ENCODE results near the gene ENGASE.

The ENGASE gene

GRCh38 chr17:79123988-79124387, 49.4 kb downstream of the ENGASE start:
- DNase-seq = no peak
- intact Hi-C loops (cut with DNase I) = no loop called here

- no peak for DNase-seq
- intact Hi-C loops (cut with DNase I) = no loop called here
These were observed 50.0 kb downstream of the ENGASE start for GRCh38 chr17:79124513-79125209.

- intact Hi-C loops (cut with DNase I) = no loop called here
- DNase-seq = peak in 11 of 42 donors; percentile 6 to 46 (median 22)
These were observed 50.9 kb downstream of the ENGASE start for GRCh38 chr17:79125503-79125902.

GRCh38 chr17:79126139-79126538, 51.5 kb downstream of the ENGASE start:
- peak in 1 of 42 donors; percentile 47 for DNase-seq
- intact Hi-C loops (cut with DNase I) = no loop called here

GRCh38 chr17:79127534-79128135, 53.0 kb downstream of the ENGASE start:
- intact Hi-C loops (cut with DNase I) = no loop called here
- DNase-seq = no peak

- DNase-seq = no peak
- intact Hi-C loops (cut with DNase I) = no loop called here
These were observed 54.9 kb downstream of the ENGASE start for GRCh38 chr17:79129523-79129922.

GRCh38 chr17:79130536-79131273, 56.1 kb downstream of the ENGASE start:
- no peak for DNase-seq

GRCh38 chr17:79131274-79131635, 56.6 kb downstream of the ENGASE start:
- intact Hi-C loops (cut with DNase I) = no loop called here
- no peak for DNase-seq

More at GRCh38 chr17:79130536-79131273, 56.1 kb downstream of the ENGASE start:
- intact Hi-C loops (cut with DNase I) = no loop called here

- intact Hi-C loops (cut with DNase I) = no loop called here
- no peak for DNase-seq
These were observed 57.1 kb downstream of the ENGASE start for GRCh38 chr17:79131701-79132100.

GRCh38 chr17:79132271-79133064, 57.8 kb downstream of the ENGASE start:
- intact Hi-C loops (cut with DNase I) = no loop called here
- peak in 5 of 42 donors; percentile 21 to 42 (median 30) for DNase-seq

- DNase-seq = peak in 1 of 42 donors; percentile 16
- intact Hi-C loops (cut with DNase I) = no loop called here
These were observed 58.6 kb downstream of the ENGASE start for GRCh38 chr17:79133214-79133613.

- peak; percentile 4 to 87 (median 58) for DNase-seq
- intact Hi-C loops (cut with DNase I) = no loop called here
These were observed 59.4 kb downstream of the ENGASE start for GRCh38 chr17:79133985-79134384.

GRCh38 chr17:79135011-79135410, 60.4 kb downstream of the ENGASE start:
- DNase-seq = no peak
- intact Hi-C loops (cut with DNase I) = no loop called here

GRCh38 chr17:79135628-79136405, 61.2 kb downstream of the ENGASE start:
- intact Hi-C loops (cut with DNase I) = no loop called here
- no peak for DNase-seq

All from head of caudate nucleus (tissue), 42 donors.